ENCODE measurements around the gene SGCA.

Gene SGCA

DNA sequence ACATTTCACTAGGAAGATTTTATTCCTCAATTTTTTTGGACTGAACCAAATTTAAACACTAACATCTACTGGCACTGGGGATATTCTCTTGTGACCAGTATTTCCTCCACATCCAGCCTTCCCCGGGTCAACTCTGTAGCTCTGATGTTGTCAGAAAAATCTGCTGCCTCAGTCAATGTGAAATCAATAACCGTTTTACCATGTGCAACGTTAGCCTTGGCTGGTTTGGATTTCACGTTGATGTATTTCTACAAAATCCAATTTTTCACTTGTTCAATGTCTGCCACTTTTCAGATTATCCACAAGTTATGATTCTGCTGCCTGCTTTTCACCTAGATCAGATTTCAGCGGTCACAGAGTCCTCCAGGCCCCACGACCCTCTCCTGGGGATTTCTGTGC, 7.1 kb downstream of the SGCA start:
- H3K4me1 Mint-ChIP-seq (ENCODE audit: low read depth): peaks cover 18% of the 10 kb centered on the region
- no peak overlapping the region for H3K27ac Mint-ChIP-seq
- no peaks in the 10 kb centered on the region for H3K27me3 Mint-ChIP-seq (ENCODE audit: low read depth)
- no peaks in the 10 kb centered on the region for H3K36me3 Mint-ChIP-seq (ENCODE audit: low read depth)
- no peaks in the 10 kb centered on the region for H3K9me3 Mint-ChIP-seq
- H3K4me3 Mint-ChIP-seq: no peak overlapping the region
- DNase-seq (ENCODE audit: low spot score): no peak

GRCh38 chr17:50173335-50173941, 7.6 kb downstream of the SGCA start:
- no peak overlapping the region for H3K27ac Mint-ChIP-seq
- no peak for DNase-seq (ENCODE audit: low spot score)
- no peaks in the 10 kb centered on the region for H3K27me3 Mint-ChIP-seq (ENCODE audit: low read depth)
- no peaks in the 10 kb centered on the region for H3K36me3 Mint-ChIP-seq (ENCODE audit: low read depth)
- H3K9me3 Mint-ChIP-seq: no peaks in the 10 kb centered on the region
- H3K4me3 Mint-ChIP-seq: no peak overlapping the region
- H3K4me1 Mint-ChIP-seq (ENCODE audit: low read depth): peaks cover 23% of the 10 kb centered on the region

GRCh38 chr17:50174444-50174843, 8.6 kb downstream of the SGCA start:
- no peaks in the 10 kb centered on the region for H3K36me3 Mint-ChIP-seq (ENCODE audit: low read depth)
- no peak overlapping the region for H3K27ac Mint-ChIP-seq
- H3K4me1 Mint-ChIP-seq (ENCODE audit: low read depth): peaks cover 16% of the 10 kb centered on the region
- H3K4me3 Mint-ChIP-seq: no peak overlapping the region
- no peaks in the 10 kb centered on the region for H3K27me3 Mint-ChIP-seq (ENCODE audit: low read depth)
- DNase-seq (ENCODE audit: low spot score): no peak
- H3K9me3 Mint-ChIP-seq: no peaks in the 10 kb centered on the region

- Mint-ChIP-seq H3K9me3 (no peaks in the 10 kb centered on the region), H3K4me1 (ENCODE audit: low read depth) (peaks cover 16% of the 10 kb centered on the region), H3K27ac (no peak overlapping the region), H3K4me3 (no peak overlapping the region), H3K27me3 (ENCODE audit: low read depth) (no peaks in the 10 kb centered on the region), H3K36me3 (ENCODE audit: low read depth) (no peaks in the 10 kb centered on the region)
- no peak for DNase-seq (ENCODE audit: low spot score)
Observed at GRCh38 chr17:50175035-50175807, 9.4 kb downstream of the SGCA start.

DNA sequence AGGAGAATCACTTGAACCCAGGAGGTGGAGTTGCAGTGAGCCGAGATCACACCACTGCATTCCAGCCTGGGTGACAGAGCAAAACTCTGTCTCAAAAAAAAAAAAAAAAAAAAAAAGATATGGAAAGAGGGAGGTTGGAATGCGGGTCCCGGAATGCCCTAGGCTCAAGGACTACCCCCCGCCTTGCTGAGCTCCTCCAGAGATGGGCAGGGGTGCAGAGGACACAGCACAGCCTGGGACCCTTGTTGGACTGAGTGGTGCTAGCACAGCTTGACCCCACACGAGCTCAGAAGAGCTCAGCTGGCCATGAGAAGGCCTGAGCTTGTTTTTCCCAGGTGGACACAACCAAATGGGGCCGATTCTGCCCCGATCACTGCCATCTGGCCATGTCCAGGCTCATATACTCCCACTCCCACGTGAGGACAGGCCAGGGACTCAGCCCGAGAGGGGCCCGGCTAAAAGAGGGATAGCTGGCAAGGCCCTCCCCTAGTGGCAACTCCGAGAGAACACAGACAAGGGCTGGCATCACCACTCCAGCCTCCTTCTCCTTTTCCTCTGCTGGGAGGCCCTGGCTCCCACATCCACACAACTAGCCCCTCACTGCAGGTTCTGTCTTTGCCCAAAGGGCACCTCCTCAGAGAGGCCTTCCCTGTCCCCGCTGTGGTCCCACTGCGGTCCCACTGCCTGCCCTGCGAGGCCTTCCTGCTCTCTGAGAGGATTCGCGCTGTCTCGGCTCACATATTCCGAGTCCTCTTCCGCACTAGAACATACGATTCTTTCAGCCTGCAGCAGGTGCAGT, 11.0 kb downstream of the SGCA start:
- H3K4me1 Mint-ChIP-seq (ENCODE audit: low read depth): peaks cover 11% of the 10 kb centered on the region
- no peaks in the 10 kb centered on the region for H3K27me3 Mint-ChIP-seq (ENCODE audit: low read depth)
- H3K9me3 Mint-ChIP-seq: no peaks in the 10 kb centered on the region
- H3K36me3 Mint-ChIP-seq (ENCODE audit: low read depth): no peaks in the 10 kb centered on the region
- H3K27ac Mint-ChIP-seq: no peak overlapping the region
- H3K4me3 Mint-ChIP-seq: no peak overlapping the region
- DNase-seq (ENCODE audit: low spot score): no peak

GRCh38 chr17:50177476-50177875, 11.7 kb downstream of the SGCA start:
- no peak for DNase-seq (ENCODE audit: low spot score)
- H3K4me1 Mint-ChIP-seq (ENCODE audit: low read depth): peaks cover 11% of the 10 kb centered on the region
- H3K9me3 Mint-ChIP-seq: no peaks in the 10 kb centered on the region
- H3K27ac Mint-ChIP-seq: no peak overlapping the region
- no peak overlapping the region for H3K4me3 Mint-ChIP-seq
- H3K36me3 Mint-ChIP-seq (ENCODE audit: low read depth): no peaks in the 10 kb centered on the region
- no peaks in the 10 kb centered on the region for H3K27me3 Mint-ChIP-seq (ENCODE audit: low read depth)

DNA sequence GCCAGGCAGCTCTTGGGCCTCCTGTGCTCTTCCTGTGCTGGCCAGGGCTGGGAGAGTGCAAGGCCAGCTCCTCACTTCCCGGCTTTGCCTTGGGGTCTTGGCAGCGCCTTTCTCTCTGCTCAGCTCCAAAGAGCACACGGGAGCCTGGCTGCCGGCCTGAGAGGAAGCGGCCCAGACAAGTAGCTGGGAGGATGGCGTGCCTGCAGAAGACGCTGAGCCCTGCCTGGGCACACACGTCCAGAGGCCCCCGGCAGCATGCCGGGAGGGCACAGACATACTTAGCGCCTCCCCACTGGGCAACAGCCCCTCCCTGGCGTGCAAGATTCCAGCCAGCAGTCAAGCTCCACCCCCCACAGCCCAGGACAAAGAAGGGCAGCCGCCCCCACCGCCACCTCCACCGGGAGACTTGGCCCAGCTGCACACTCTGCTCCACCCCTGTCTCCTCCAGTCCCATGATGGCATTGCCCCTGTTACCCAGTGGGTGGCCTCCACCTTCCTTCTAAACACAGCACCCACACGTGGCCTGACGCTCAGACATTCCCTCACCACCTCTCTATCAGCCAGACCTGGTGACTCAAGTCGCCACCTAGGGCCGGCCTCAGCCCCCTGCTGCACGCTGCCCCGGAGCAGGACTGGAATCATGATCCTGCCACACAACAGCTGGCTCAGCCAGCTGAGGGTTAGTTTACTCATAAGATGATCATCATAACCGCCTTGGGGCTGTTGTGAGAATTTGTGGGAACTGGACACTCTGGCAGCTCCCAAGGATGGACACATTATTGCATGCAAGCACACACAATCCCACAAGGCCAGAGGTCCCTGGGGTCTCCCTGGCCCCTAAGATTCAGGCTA, 12.4 kb downstream of the SGCA start:
- Mint-ChIP-seq H3K4me1 (ENCODE audit: low read depth) (peaks cover 15% of the 10 kb centered on the region), H3K9me3 (no peaks in the 10 kb centered on the region), H3K27me3 (ENCODE audit: low read depth) (no peaks in the 10 kb centered on the region), H3K27ac (peak overlapping the region; percentile 74), H3K4me3 (peak overlapping the region; percentile 61), H3K36me3 (ENCODE audit: low read depth) (no peaks in the 10 kb centered on the region)
- peak; percentile 43 for DNase-seq (ENCODE audit: low spot score)

GRCh38 chr17:50180111-50180510, 14.3 kb downstream of the SGCA start:
- no peaks in the 10 kb centered on the region for H3K36me3 Mint-ChIP-seq (ENCODE audit: low read depth)
- H3K27ac Mint-ChIP-seq: no peak overlapping the region
- no peak for DNase-seq (ENCODE audit: low spot score)
- no peak overlapping the region for H3K4me3 Mint-ChIP-seq
- no peaks in the 10 kb centered on the region for H3K27me3 Mint-ChIP-seq (ENCODE audit: low read depth)
- H3K9me3 Mint-ChIP-seq: no peaks in the 10 kb centered on the region
- H3K4me1 Mint-ChIP-seq (ENCODE audit: low read depth): peaks cover 24% of the 10 kb centered on the region

GRCh38 chr17:50180620-50181019, 14.8 kb downstream of the SGCA start:
- no peak for DNase-seq (ENCODE audit: low spot score)
- no peaks in the 10 kb centered on the region for H3K36me3 Mint-ChIP-seq (ENCODE audit: low read depth)
- H3K4me3 Mint-ChIP-seq: no peak overlapping the region
- no peaks in the 10 kb centered on the region for H3K9me3 Mint-ChIP-seq
- H3K27me3 Mint-ChIP-seq (ENCODE audit: low read depth): no peaks in the 10 kb centered on the region
- no peak overlapping the region for H3K27ac Mint-ChIP-seq
- H3K4me1 Mint-ChIP-seq (ENCODE audit: low read depth): peaks cover 24% of the 10 kb centered on the region

DNA sequence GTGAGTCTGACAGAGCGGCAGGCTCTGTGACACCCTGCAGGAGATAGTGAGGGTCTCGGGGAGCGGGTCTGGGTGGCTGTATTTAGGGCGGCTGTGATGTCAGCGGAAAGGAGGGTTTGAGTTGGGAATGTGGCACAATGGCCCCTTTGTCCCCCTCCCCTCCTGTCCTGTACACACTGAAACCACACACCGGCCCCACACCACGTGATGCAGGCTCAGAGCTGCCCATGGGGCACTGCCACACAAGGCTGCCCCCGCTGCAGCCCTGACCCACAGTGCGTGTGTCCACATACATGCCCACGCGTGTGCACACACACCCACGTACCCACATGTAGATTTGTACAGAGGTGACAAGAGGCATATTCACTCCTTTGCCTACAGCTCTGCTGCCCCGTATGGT, 15.3 kb downstream of the SGCA start:
- Mint-ChIP-seq H3K27me3 (ENCODE audit: low read depth) (no peaks in the 10 kb centered on the region), H3K4me3 (no peak overlapping the region), H3K4me1 (ENCODE audit: low read depth) (peaks cover 24% of the 10 kb centered on the region), H3K9me3 (no peaks in the 10 kb centered on the region), H3K27ac (no peak overlapping the region), H3K36me3 (ENCODE audit: low read depth) (no peaks in the 10 kb centered on the region)
- no peak for DNase-seq (ENCODE audit: low spot score)

DNA sequence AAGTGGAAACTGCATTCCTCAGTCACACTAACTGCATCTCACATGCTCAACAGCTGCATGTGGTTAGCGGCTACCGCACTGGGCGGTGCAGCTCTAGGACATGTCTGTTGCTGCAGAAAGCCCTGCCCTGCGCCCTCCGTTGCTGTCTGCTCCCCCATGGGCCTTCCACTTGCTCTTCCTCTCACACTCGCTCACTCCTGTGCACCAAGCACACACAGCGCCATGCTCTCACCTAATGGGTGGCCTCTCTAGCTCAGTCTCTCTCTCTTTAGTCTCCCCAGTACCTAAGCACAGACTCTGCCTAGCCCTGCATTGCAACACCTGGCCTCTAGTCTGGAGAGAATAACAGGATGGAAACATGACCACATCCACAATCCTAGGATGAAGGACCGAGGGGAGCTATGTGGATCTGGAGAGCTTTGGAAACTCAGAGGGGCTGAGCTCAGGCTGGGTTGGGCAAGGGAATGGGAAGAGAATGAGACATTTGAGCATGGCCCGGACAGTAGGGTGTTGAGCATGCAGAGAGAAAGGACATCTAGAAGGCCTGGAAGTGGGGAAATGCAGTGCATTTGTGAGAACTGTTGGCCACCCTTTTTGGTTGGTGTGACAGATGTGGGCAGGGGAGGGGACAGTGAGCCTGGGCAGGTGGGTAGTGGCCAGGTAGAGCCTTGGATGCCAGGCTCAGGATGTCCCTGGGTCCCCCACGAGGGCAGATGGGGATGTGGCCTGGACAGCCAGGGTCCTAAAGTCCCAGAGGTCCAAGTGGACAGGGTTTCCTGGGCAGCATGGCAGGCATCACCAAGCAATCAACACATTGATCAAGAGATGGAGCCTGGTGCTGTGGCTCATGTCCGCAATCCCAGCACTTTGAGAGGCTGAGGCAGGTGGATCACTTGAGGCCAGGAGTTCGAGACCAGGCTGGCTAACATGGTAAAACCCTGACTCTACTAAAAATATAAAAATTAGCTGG, 16.1 kb downstream of the SGCA start:
- Mint-ChIP-seq H3K27me3 (ENCODE audit: low read depth) (no peaks in the 10 kb centered on the region), H3K27ac (no peak overlapping the region), H3K4me1 (ENCODE audit: low read depth) (peaks cover 24% of the 10 kb centered on the region), H3K36me3 (ENCODE audit: low read depth) (no peaks in the 10 kb centered on the region), H3K4me3 (no peak overlapping the region), H3K9me3 (no peaks in the 10 kb centered on the region)
- DNase-seq (ENCODE audit: low spot score): no peak

GRCh38 chr17:50182783-50183420, 17.1 kb downstream of the SGCA start:
- peaks cover 21% of the 10 kb centered on the region for H3K4me1 Mint-ChIP-seq (ENCODE audit: low read depth)
- peak overlapping the region; percentile 65 for H3K27ac Mint-ChIP-seq
- H3K36me3 Mint-ChIP-seq (ENCODE audit: low read depth): no peaks in the 10 kb centered on the region
- DNase-seq (ENCODE audit: low spot score): no peak
- H3K4me3 Mint-ChIP-seq: peak overlapping the region; percentile 57
- no peaks in the 10 kb centered on the region for H3K27me3 Mint-ChIP-seq (ENCODE audit: low read depth)
- no peaks in the 10 kb centered on the region for H3K9me3 Mint-ChIP-seq

Measured in T-helper 2 cell treated with Interferon-gamma antibody and Interleukin-4, amounts not matched to agents 5 μg/mL and 100 μg/mL, for 36 hours (primary cell).